Measurements from ENCODE around the gene RREB1.

DNA sequence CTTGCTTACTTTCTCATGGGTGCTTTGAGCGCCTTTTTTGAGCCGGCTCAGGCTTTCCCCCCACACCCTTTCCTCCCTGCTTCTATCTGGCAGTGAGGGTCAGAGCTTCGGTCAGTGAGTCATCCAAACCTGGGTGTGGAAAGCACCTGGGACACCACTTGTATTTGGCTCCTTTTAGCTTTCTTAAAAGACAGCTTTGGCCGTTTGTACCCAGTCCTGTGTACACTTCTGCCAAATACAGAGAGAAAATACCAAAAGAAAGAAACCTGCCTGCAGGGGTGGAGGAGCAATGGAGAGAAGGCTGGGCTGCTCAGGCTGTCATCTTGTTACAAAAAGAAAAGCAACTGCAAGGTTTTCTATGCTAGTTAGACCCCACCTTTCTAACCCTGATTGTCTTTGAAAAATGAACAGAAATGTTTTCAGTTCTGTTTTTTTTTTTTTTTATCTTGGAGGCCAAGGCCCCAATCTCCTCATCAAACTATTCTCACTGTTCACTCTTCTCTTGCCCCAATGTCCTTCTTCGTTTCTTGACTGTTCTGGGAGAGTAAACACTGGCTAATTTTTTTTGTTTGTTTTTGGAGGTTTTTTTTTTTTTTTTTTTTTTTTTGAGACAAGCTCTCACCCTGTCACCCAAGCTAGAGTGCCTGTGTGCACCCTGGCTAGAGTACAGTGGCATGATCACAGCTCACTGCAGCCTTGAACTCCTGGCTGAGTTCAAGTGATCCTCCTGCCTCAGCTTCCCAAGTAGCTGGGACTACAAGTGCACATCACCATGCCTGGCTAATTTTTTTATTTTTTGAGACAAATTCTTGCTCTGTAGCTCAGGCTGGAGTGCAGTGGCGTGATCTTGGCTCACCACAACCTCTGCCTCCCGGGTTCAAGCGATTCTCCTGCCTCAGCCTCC is 128.8 kb downstream of the RREB1 start:
- TF ChIP-seq, protein P1, sequence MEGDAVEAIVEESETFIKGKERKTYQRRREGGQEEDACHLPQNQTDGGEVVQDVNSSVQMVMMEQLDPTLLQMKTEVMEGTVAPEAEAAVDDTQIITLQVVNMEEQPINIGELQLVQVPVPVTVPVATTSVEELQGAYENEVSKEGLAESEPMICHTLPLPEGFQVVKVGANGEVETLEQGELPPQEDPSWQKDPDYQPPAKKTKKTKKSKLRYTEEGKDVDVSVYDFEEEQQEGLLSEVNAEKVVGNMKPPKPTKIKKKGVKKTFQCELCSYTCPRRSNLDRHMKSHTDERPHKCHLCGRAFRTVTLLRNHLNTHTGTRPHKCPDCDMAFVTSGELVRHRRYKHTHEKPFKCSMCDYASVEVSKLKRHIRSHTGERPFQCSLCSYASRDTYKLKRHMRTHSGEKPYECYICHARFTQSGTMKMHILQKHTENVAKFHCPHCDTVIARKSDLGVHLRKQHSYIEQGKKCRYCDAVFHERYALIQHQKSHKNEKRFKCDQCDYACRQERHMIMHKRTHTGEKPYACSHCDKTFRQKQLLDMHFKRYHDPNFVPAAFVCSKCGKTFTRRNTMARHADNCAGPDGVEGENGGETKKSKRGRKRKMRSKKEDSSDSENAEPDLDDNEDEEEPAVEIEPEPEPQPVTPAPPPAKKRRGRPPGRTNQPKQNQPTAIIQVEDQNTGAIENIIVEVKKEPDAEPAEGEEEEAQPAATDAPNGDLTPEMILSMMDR (tag by site-specific recombination; IDR thresholded peaks at IDR 0.05) = no peak
- TF ChIP-seq, protein P2, sequence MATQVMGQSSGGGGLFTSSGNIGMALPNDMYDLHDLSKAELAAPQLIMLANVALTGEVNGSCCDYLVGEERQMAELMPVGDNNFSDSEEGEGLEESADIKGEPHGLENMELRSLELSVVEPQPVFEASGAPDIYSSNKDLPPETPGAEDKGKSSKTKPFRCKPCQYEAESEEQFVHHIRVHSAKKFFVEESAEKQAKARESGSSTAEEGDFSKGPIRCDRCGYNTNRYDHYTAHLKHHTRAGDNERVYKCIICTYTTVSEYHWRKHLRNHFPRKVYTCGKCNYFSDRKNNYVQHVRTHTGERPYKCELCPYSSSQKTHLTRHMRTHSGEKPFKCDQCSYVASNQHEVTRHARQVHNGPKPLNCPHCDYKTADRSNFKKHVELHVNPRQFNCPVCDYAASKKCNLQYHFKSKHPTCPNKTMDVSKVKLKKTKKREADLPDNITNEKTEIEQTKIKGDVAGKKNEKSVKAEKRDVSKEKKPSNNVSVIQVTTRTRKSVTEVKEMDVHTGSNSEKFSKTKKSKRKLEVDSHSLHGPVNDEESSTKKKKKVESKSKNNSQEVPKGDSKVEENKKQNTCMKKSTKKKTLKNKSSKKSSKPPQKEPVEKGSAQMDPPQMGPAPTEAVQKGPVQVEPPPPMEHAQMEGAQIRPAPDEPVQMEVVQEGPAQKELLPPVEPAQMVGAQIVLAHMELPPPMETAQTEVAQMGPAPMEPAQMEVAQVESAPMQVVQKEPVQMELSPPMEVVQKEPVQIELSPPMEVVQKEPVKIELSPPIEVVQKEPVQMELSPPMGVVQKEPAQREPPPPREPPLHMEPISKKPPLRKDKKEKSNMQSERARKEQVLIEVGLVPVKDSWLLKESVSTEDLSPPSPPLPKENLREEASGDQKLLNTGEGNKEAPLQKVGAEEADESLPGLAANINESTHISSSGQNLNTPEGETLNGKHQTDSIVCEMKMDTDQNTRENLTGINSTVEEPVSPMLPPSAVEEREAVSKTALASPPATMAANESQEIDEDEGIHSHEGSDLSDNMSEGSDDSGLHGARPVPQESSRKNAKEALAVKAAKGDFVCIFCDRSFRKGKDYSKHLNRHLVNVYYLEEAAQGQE (tag by site-specific recombination; IDR thresholded peaks at IDR 0.05) = no peak
- TF ChIP-seq ZNF76 (tag by site-specific recombination; IDR thresholded peaks at IDR 0.05; ENCODE audit: borderline replicate concordance, low read depth) (no peak), ZNF211 (tag by site-specific recombination; IDR thresholded peaks at IDR 0.05; ENCODE audit: low read depth) (no peak), ZNF184 (tag by site-specific recombination; IDR thresholded peaks at IDR 0.05) (no peak), ZNF571 (tag by site-specific recombination; IDR thresholded peaks at IDR 0.05) (no peak)
- TF ChIP-seq, protein P3, sequence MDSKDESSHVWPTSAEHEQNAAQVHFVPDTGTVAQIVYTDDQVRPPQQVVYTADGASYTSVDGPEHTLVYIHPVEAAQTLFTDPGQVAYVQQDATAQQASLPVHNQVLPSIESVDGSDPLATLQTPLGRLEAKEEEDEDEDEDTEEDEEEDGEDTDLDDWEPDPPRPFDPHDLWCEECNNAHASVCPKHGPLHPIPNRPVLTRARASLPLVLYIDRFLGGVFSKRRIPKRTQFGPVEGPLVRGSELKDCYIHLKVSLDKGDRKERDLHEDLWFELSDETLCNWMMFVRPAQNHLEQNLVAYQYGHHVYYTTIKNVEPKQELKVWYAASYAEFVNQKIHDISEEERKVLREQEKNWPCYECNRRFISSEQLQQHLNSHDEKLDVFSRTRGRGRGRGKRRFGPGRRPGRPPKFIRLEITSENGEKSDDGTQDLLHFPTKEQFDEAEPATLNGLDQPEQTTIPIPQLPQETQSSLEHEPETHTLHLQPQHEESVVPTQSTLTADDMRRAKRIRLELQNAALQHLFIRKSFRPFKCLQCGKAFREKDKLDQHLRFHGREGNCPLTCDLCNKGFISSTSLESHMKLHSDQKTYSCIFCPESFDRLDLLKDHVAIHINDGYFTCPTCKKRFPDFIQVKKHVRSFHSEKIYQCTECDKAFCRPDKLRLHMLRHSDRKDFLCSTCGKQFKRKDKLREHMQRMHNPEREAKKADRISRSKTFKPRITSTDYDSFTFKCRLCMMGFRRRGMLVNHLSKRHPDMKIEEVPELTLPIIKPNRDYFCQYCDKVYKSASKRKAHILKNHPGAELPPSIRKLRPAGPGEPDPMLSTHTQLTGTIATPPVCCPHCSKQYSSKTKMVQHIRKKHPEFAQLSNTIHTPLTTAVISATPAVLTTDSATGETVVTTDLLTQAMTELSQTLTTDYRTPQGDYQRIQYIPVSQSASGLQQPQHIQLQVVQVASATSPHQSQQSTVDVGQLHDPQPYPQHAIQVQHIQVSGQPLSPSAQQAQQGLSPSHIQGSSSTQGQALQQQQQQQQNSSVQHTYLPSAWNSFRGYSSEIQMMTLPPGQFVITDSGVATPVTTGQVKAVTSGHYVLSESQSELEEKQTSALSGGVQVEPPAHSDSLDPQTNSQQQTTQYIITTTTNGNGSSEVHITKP (tag by site-specific recombination; IDR thresholded peaks at IDR 0.05) = no peak
